ENCODE results near the gene REC8. TPM values are rescaled to one million over a fixed set of nuclear protein-coding genes. Genes with fewer than 3 reads are reported as not detected.

The REC8 gene
- total RNA-seq, 4 donors from 2014 or later, result 9.5 to 54.3 (median 42.1) TPM

- Histone ChIP-seq H3K9me3 (no peaks in the 10 kb centered on the region), H3K36me3 (no peaks in the 10 kb centered on the region), H3K4me3 (no peak overlapping the region), H3K27me3 (no peaks in the 10 kb centered on the region), H3K27ac (no peak overlapping the region), H3K4me1 (peaks cover 0 to 10% of the 10 kb centered on the region in 2 donors)
- TF ChIP-seq CTCF (IDR thresholded peaks at IDR 0.05) (no peak), POLR2A (IDR thresholded peaks at IDR 0.05) (no peak)
- no peak for DNase-seq
- intact Hi-C loops (cut with DNase I; ENCODE audit: low total_unique reads), result no loop called here
Observed at GRCh38 chr14:24228902-24229301, 57.0 kb downstream of the REC8 start.

Small RNAs within 50 kb of the gene (microRNA-seq; reads per million reads assigned to microRNA genes)
- gene MIR7703 (ENCODE audit: borderline microRNAs expressed, borderline replicate concordance), result not detected

Small RNAs within 50 kb of the gene (small RNA-seq; reads per million reads assigned to genes)
- gene AL136295.4 (not detected), gene CHMP4A (not detected), gene IPO4 (not detected), gene IRF9 (not detected), gene MDP1 (not detected), gene RNA5SP383 (not detected)

Other genes starting within 250 kb of the REC8 start
- gene DHRS4, start 218.3 kb upstream of the REC8 start, total RNA-seq, result 10 to 100 TPM; 19.7 to 57.9 (median 28.6) TPM
- gene DHRS4L2, start 183.2 kb upstream of the REC8 start, total RNA-seq, result 10 to 100 TPM in 2 of 4 donors, 1 to 10 TPM in 1, under 1 TPM in 1; 0.88 to 17.2 (median 8.6) TPM
- under 1 TPM in 2 of 4 donors, not detected in 2; 0.21 to 0.48 TPM for gene CARMIL3, start 120.1 kb upstream of the REC8 start, total RNA-seq
- under 1 TPM in 1 of 4 donors, not detected in 3; 0.76 TPM for gene CPNE6, start 100.5 kb upstream of the REC8 start, total RNA-seq
- gene PCK2, start 77.8 kb upstream of the REC8 start, total RNA-seq, result 10 to 100 TPM in 3 of 4 donors, not detected in 1; 13.1 to 19.4 (median 15.1) TPM
- 10 to 100 TPM; 42.9 to 87.4 (median 57.8) TPM for gene DCAF11, start 57.3 kb upstream of the REC8 start, total RNA-seq
- 1 to 10 TPM in 3 of 4 donors, not detected in 1; 1.2 to 1.8 (median 1.3) TPM for gene NRL, start 57.1 kb upstream of the REC8 start, total RNA-seq
- gene FITM1, start 41.4 kb upstream of the REC8 start, total RNA-seq, result 1 to 10 TPM in 2 of 4 donors, under 1 TPM in 1, not detected in 1; 0.48 to 2.4 (median 1.3) TPM
- gene PSME1, start 35.9 kb upstream of the REC8 start, total RNA-seq, result 100 to 1,000 TPM in 2 of 4 donors, 10 to 100 TPM in 2; 81.0 to 175 (median 131) TPM
- gene EMC9, start 30.5 kb upstream of the REC8 start, total RNA-seq, result 10 to 100 TPM in 2 of 4 donors, 1 to 10 TPM in 1, not detected in 1; 6.2 to 21.2 (median 10.9) TPM
- gene PSME2, start 25.5 kb upstream of the REC8 start, total RNA-seq, result 100 to 1,000 TPM in 1 of 4 donors, 10 to 100 TPM in 3; 16.9 to 113 (median 25.7) TPM
- 100 to 1,000 TPM in 1 of 4 donors, 10 to 100 TPM in 3; 17.7 to 106 (median 57.9) TPM for gene RNF31, start 24.6 kb upstream of the REC8 start, total RNA-seq
- gene IRF9, start 10.8 kb upstream of the REC8 start, total RNA-seq, result 100 to 1,000 TPM in 1 of 4 donors, 10 to 100 TPM in 3; 33.2 to 205 (median 67.2) TPM
- 10 to 100 TPM in 3 of 4 donors, 1 to 10 TPM in 1; 3.1 to 33.7 (median 29.6) TPM for gene IPO4, start 16.7 kb downstream of the REC8 start, total RNA-seq
- 10 to 100 TPM; 31.2 to 79.8 (median 52.4) TPM for gene TM9SF1, start 23.4 kb downstream of the REC8 start, total RNA-seq
- gene TSSK4, start 33.6 kb downstream of the REC8 start, total RNA-seq, result under 1 TPM in 1 of 4 donors, not detected in 3; 0.98 TPM
- gene CHMP4A, start 41.4 kb downstream of the REC8 start, total RNA-seq, result 10 to 100 TPM in 3 of 4 donors, 1 to 10 TPM in 1; 6.8 to 53.3 (median 33.9) TPM
- gene MDP1, start 44.0 kb downstream of the REC8 start, total RNA-seq, result 100 to 1,000 TPM in 1 of 4 donors, 10 to 100 TPM in 2, 1 to 10 TPM in 1; 5.6 to 137 (median 24.2) TPM
- 1,000 to 10,000 TPM in 1 of 4 donors, 100 to 1,000 TPM in 2, 10 to 100 TPM in 1; 61.2 to 1,004 (median 192) TPM for gene NEDD8, start 60.3 kb downstream of the REC8 start, total RNA-seq
- 10 to 100 TPM; 38.9 to 60.9 (median 48.8) TPM for gene GMPR2, start 60.8 kb downstream of the REC8 start, total RNA-seq
- gene TINF2, start 70.5 kb downstream of the REC8 start, total RNA-seq, result 100 to 1,000 TPM in 1 of 4 donors, 10 to 100 TPM in 3; 41.0 to 123 (median 66.8) TPM
- 1 to 10 TPM in 2 of 4 donors, not detected in 2; 1.6 to 3.2 TPM for gene TGM1, start 91.1 kb downstream of the REC8 start, total RNA-seq
- gene RABGGTA, start 99.5 kb downstream of the REC8 start, total RNA-seq, result 10 to 100 TPM in 3 of 4 donors, 1 to 10 TPM in 1; 9.2 to 67.9 (median 23.2) TPM
- gene DHRS1, start 127.7 kb downstream of the REC8 start, total RNA-seq, result 10 to 100 TPM; 17.0 to 52.4 (median 37.7) TPM
- 10 to 100 TPM in 3 of 4 donors, 1 to 10 TPM in 1; 5.0 to 23.5 (median 22.5) TPM for gene NOP9, start 127.8 kb downstream of the REC8 start, total RNA-seq
- gene CIDEB, start 135.9 kb downstream of the REC8 start, total RNA-seq, result 10 to 100 TPM in 2 of 4 donors, 1 to 10 TPM in 2; 1.3 to 25.5 (median 14.1) TPM
- 1 to 10 TPM in 3 of 4 donors, not detected in 1; 1.0 to 7.1 (median 5.6) TPM for gene LTB4R2, start 138.1 kb downstream of the REC8 start, total RNA-seq
- 10 to 100 TPM in 1 of 4 donors, 1 to 10 TPM in 3; 3.7 to 19.5 (median 5.6) TPM for gene LTB4R, start 139.4 kb downstream of the REC8 start, total RNA-seq
- 100 to 1,000 TPM in 2 of 4 donors, 10 to 100 TPM in 2; 22.8 to 138 (median 86.1) TPM for gene ADCY4, start 163.0 kb downstream of the REC8 start, total RNA-seq
- gene RIPK3, start 167.9 kb downstream of the REC8 start, total RNA-seq, result 100 to 1,000 TPM in 1 of 4 donors, 1 to 10 TPM in 2, under 1 TPM in 1; 0.29 to 123 (median 6.0) TPM
- gene NFATC4, start 196.1 kb downstream of the REC8 start, total RNA-seq, result 100 to 1,000 TPM in 1 of 4 donors, 10 to 100 TPM in 3; 25.6 to 187 (median 86.4) TPM
- gene NYNRIN, start 226.9 kb downstream of the REC8 start, total RNA-seq, result 10 to 100 TPM in 3 of 4 donors, 1 to 10 TPM in 1; 4.9 to 51.1 (median 27.3) TPM

Data from uterus (tissue), 4 donors.